NCI-H748 (cell line): ENCODE data around the gene ARPC1A.
A peak's percentile ranks its signal among the peaks of the same experiment; 100 is the strongest.
"Not testable (repeated sequence)": the region's sequence is repeated elsewhere in the genome, so short reads cannot be mapped to it uniquely, and the experiment has no call there.

ENCODE experiments used
- DNase-seq: peaks from one replicate; lab custom pipeline; 2025; ENCODE audit not compliant: unreplicated experiment; lab: John Stamatoyannopoulos, UW

ARPC1A gene

DNA sequence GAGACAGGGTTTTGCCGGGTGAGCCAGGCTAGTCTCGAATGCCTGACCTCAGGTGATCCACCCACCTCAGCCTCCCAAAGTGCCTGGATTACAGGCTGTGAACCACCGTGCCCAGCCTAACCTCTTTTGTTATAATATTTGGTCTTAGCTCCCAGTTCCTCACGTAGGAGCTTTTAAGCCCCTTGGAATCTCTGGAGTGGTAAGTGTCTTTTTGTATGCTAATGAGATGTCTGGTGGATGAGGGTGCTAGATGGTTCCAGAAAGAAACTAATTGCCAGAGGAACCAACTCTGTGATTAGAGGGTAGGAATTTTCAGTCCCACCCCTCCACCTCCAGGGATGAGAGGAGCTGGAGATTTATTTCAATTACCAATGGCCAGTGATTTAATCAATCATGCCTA is 5.3 kb upstream of the ARPC1A start:
- DNase-seq = no peak

GRCh38 chr7:99322659-99323058 is 3.0 kb upstream of the ARPC1A start:
- not testable (repeated sequence) for DNase-seq

DNA sequence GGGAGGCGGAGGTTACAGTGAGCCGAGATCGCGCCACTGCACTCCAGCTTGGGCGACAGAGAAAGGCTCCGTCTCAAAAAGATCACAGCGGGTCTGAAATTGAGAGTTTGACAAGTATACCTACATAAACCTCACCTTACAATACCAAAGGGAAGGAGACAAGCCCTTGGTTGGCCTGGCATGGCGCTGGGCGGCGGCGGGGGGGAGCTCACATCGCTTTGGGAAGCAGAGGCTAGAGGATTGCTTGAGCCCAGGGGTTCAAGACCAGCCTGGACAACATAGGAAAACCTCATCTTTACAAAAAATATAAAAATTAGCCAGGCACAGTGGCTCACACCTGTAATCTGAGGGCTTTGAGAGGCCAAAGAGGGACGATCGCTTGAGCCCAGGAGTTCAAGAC is 1.1 kb upstream of the ARPC1A start:
- DNase-seq = no peak

DNA sequence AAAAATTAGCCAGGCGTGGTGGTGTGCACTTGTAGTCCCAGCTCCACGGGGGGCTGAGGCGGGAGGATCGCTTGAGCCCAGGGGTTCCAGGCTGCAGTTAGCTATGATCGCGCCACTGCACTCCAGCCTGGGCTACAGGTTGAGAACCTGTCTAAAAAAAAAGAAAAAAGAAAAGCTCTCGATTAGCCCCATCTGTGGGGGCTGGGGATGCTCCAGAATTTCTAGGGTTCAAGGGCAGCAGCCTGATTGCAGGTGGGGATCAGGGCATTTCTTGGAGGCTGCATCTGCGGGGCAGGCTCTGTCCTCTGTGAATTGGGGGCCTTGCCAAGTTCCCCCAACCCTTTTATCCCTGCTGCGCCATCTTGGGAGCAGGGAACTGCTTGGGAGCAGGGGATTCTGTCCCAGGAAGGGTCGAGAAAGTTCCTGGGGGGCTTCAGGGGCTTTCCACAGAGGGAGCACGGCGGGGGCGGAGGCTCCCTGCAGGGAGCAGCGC is 651 bp upstream of the ARPC1A start:
- DNase-seq = peak; percentile 36

- DNase-seq = no peak
Measured at GRCh38 chr7:99326408-99326782, 697 bp downstream of the ARPC1A start.

GRCh38 chr7:99330314-99330961 is 4.7 kb downstream of the ARPC1A start:
- not testable (repeated sequence) for DNase-seq

DNA sequence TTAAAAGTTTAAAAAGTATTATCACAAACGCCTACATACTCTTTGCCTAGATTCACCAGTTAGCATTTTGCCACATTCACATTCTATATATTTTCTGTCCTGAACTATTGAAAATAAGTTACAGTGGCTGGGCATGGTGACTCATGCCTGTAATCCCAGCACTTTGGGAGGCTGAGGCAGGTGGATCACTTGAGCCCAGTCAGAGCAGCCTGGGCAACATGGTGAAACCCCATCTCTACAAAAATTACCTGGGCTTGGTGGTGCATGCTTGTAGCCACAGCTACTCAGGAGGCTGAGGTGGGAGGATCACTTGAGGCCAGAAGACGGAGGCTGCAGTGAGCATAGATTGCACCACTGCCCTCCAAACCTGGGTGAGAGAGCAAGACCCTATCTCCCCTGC is 5.3 kb downstream of the ARPC1A start:
- no peak for DNase-seq

DNA sequence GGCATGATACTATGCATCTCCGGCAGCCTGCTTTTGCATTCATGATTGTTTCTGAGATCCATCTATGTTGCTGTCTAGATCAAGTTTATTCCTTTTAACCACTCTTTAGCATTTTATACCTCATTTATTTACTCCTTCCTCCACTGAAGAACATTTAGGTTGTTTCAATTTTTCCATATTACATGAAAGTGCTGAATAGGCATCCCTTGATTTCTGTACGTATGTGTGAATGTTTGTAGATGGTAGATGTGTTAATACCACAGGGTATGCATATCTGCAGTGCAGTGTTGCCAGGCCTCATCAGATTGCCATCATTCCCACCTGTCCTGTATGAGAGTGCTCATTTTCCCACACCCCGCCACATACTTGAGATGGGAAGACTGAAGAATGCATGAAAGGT is 13.9 kb downstream of the ARPC1A start:
- DNase-seq = no peak

DNA sequence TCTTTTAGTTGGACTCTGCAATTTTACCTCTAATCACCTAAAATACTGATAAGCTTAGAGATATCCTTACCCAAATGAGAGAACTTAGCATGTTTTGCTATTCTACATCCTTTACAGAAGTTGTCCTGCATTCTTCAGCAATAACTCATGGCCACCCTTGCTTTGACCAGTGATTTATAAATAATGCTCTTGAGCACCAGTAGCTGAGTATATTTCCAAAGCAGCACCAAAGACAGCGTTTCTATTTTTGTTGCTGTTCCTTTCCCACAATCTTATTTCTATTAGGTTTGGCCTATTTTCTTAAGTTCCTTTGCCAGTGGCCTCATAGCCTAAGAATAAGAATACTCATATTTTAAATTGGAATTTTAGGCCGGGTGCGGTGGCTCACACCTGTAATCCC is 15.0 kb downstream of the ARPC1A start:
- no peak for DNase-seq

- DNase-seq = no peak
Measured at GRCh38 chr7:99344061-99344647, 18.5 kb downstream of the ARPC1A start.

DNA sequence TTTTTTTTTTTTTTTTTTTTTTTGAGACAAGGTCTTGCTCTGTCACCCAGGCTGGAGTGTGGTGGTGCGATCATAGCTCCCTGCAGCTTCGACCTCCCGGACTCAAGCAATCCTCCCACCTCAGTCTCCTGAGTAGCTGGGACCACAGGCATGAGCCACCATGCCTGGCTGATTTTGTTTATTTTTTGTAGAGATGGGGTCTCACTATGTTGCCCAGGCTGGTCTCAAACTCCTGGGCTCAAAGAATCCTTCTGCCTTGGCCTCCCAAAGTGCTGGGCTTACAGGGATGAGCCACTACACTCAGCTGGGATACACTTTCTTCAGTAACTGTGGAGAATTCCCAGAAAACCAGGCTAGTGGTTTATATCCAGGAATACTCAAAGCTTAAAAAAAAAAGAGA is 24.9 kb downstream of the ARPC1A start:
- DNase-seq = not testable (repeated sequence)

- no peak for DNase-seq
Measured at GRCh38 chr7:99352247-99352646, 26.5 kb downstream of the ARPC1A start.

- no peak for DNase-seq
Measured at GRCh38 chr7:99355098-99355497, 29.4 kb downstream of the ARPC1A start.

DNA sequence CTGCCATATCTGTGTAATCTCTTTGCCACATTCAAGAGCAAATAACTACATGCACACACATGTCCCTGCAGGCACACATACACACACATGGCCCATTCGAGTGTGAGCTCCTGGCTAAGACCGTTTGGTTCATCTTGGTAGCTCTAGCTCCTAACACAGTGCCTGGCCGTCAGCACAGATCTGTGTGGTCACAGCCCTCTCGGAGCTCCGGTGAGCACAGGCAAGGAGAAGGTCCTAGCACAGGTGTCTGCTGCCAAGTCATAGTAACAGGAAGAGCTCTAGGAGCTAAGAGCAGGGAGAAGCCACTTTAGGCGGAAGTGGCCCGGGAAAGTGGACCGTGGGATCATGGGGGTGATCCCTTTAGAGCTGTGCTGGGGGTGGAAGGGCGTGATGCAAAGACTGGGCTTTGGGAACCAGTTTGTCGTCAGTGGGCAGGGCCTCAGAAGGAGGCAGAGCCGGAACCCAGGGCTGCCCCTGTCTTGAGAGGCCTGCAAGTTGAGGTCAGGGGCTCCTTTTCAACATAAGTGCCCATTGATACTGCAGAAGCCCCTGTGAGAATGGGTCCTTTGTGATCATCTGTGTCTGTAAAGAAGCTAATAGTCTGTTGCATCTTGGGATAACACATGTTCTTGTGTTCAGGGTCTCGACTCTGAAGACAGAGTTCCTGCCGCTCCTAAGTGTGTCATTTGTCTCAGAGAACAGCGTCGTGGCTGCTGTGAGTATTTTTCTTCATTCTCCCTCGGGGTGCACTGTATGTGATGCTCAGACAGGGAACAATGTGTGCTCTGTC is 32.2 kb downstream of the ARPC1A start:
- DNase-seq = no peak

DNA sequence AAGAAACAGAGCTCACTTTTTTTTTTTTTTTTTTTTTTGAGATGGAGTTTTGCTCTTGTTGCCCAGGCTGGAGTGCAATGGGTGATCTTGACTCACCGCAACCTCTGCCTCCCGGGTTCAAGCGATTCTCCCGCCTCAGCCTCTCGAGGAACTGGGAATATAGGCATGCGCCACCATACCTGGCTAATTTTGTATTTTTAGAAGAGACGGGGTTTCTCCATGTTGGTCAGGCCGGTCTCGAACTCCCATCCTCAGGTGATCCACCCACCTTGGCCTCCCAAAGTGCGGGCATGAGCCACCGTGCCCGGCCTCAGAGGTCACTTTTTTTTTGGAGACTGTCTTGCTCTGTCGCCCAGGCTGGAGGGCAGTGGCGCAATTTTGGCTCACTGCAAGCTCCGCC is 32.8 kb downstream of the ARPC1A start:
- DNase-seq = not testable (repeated sequence)

DNA sequence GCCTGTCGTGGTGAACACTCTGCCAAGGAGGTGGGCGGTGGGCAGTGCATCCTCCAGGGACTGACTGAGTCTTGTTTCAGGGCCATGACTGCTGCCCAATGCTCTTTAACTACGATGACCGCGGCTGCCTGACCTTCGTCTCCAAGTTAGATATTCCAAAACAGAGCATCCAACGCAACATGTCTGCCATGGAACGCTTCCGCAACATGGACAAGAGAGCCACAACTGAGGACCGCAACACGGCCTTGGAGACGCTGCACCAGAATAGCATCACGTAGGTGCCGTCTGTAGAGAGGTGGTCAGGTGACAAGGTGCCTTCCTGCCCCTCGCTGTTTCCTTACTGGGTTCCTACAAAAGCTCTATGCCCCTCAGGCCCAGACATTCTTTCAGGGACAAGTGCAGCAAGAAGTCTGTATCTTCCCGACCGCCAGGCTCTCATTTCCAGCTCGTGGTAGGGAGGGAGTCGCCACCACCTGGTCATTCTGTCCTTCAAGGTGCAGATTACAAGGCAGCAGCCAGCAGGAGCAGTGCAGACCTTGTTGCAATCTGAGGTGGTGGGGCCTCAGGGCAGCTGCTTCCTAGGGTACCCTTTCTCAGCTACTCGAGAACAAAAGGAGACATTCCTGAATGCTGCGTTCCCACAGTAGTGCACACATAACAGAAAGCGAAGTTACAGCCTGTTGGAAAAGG is 33.9 kb downstream of the ARPC1A start:
- no peak for DNase-seq

DNA sequence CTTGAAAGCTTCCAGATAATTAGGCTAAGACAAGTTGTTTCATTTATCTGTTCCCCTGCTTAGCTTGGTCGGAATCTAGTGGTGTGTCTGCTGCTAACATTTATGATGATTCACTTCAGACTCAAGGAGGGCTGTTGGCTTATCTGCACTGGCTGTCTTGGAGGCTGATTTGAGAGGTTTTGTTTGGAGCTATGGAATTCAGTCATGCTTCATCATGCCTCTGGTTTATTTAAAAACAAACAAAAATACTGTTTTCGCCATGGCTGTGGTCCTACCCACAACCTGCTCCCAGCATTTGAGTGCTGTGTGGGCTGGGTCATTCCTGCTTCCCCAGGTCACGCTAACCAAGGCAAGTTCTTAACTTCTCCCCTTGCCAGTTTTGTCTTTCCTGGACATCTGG is 37.1 kb downstream of the ARPC1A start:
- DNase-seq = no peak

DNA sequence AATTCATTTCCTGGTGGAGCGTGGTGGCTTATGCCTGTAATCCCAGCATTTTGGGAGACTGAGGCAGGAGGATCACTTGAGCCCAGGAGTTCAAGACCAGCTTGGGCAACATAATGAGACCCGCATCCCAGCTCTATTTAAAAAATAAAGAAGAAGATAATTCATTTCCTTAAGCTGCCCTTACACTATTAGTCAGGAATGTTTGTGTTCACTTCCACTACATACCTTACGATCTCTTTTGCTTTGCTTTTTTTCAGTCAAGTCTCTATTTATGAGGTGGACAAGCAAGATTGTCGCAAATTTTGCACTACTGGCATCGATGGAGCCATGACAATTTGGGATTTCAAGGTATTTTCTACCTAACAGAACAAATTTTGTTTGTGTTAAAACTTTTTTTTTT is 37.6 kb downstream of the ARPC1A start:
- DNase-seq = no peak

GRCh38 chr7:99365318-99366141 is 39.8 kb downstream of the ARPC1A start:
- DNase-seq = peak; percentile 39

- no peak for DNase-seq
Measured at GRCh38 chr7:99366646-99367045, 40.9 kb downstream of the ARPC1A start.
